SK-N-SH treated with all-trans-retinoic acid at 6 μM for 48 hours (cell line): ENCODE measurements around the gene PTPN7.

Source experiments
- ATAC-seq: fragments of 200-7000 bp; cut with Tn5 transposase; 3 replicates; pipeline ENCODE4 v1.9.1; 2020; ENCODE audit warnings: mild to moderate bottlenecking, moderate library complexity
- ARNTL ChIP-seq: fragments of 450-650 bp; formaldehyde crosslinking; IDR thresholded peaks from 2 replicates; pipeline ENCODE4 v1.5.0; 2020; ENCODE audit warnings: low read depth, mild to moderate bottlenecking, moderate library complexity, borderline replicate concordance
- BACH2 ChIP-seq: fragments of 250-450 bp; sonication (Bioruptor Pico); IDR thresholded peaks from 2 replicates; pipeline ENCODE4 v1.9.0; 2021; ENCODE audit warnings: mild to moderate bottlenecking, borderline replicate concordance
- CSDC2 ChIP-seq: fragments of 250-450 bp; sonication (Bioruptor Pico); IDR thresholded peaks from 2 replicates; pipeline ENCODE4 v1.5.0; 2020; ENCODE audit warnings: mild to moderate bottlenecking, moderate library complexity
- ESRRG ChIP-seq: fragments of 250-450 bp; sonication (Bioruptor Pico); IDR thresholded peaks from 2 replicates; pipeline ENCODE4 v1.6.1; 2021; ENCODE audit warnings: mild to moderate bottlenecking
- GLIS3 ChIP-seq: fragments of 250-450 bp; sonication (Bioruptor Pico); IDR thresholded peaks from 2 replicates; pipeline ENCODE4 v1.5.0; 2020; ENCODE audit warnings: mild to moderate bottlenecking, moderate library complexity
- ISL1 ChIP-seq: fragments of 250-450 bp; sonication (Bioruptor Pico); IDR thresholded peaks from 2 replicates; pipeline ENCODE4 v2.1.2; 2022; ENCODE audit warnings: mild to moderate bottlenecking, moderate library complexity
- PATZ1 ChIP-seq: fragments of 250-450 bp; sonication (Bioruptor Pico); IDR thresholded peaks from 2 replicates; pipeline ENCODE4 v1.8.0; 2020; ENCODE audit warnings: mild to moderate bottlenecking, moderate library complexity, borderline replicate concordance
- POU6F1 ChIP-seq: fragments of 250-450 bp; sonication (Bioruptor Pico); IDR thresholded peaks from 2 replicates; pipeline ENCODE4 v1.8.0; 2021; ENCODE audit warnings: low read depth, mild to moderate bottlenecking, moderate library complexity, borderline replicate concordance
- PPARA ChIP-seq: fragments of 250-450 bp; sonication (Bioruptor Pico); IDR thresholded peaks from 2 replicates; pipeline ENCODE4 v1.5.0; 2020; ENCODE audit warnings: mild to moderate bottlenecking, borderline replicate concordance
- RARB ChIP-seq: fragments of 250-450 bp; sonication (Bioruptor Pico); IDR thresholded peaks from 2 replicates; pipeline ENCODE4 v1.8.0; 2021; ENCODE audit warnings: mild to moderate bottlenecking, moderate library complexity
- SNAI2 ChIP-seq: fragments of 250-450 bp; sonication (Bioruptor Pico); IDR thresholded peaks from 2 replicates; pipeline ENCODE4 v1.5.0; 2020; ENCODE audit warnings: mild to moderate bottlenecking, moderate library complexity
- TCF4 ChIP-seq: fragments of 250-450 bp; sonication (Bioruptor Pico); IDR thresholded peaks from 2 replicates; pipeline ENCODE4 v1.8.0; 2021; ENCODE audit warnings: mild to moderate bottlenecking, moderate library complexity, borderline replicate concordance
- TOX ChIP-seq: fragments of 250-450 bp; sonication (Bioruptor Pico); IDR thresholded peaks from 2 replicates; pipeline ENCODE4 v1.8.0; 2021; ENCODE audit warnings: mild to moderate bottlenecking, moderate library complexity, borderline replicate concordance
- TSHZ2 ChIP-seq: fragments of 250-450 bp; sonication (Bioruptor Pico); IDR thresholded peaks from 2 replicates; pipeline ENCODE4 v1.5.0; 2020; ENCODE audit warnings: mild to moderate bottlenecking, moderate library complexity
- ZC3H10 ChIP-seq: fragments of 250-450 bp; sonication (Bioruptor Pico); IDR thresholded peaks from 2 replicates; pipeline ENCODE4 v1.5.1; 2021; ENCODE audit warnings: mild to moderate bottlenecking, moderate library complexity
- ZFP3 ChIP-seq: fragments of 250-450 bp; sonication (Bioruptor Pico); IDR thresholded peaks from 2 replicates; pipeline ENCODE4 v1.5.0; 2020; ENCODE audit warnings: mild to moderate bottlenecking, moderate library complexity
- ZFP30 ChIP-seq: fragments of 450-650 bp; formaldehyde crosslinking; IDR thresholded peaks from 2 replicates; pipeline ENCODE4 v1.5.0; 2022; ENCODE audit warnings: mild to moderate bottlenecking, moderate library complexity
- ZNF565 ChIP-seq: fragments of 450-650 bp; formaldehyde crosslinking; conservative IDR thresholded peaks from 2 replicates; pipeline ENCODE4 v1.5.0; 2020; ENCODE audit warnings: low read depth, mild to moderate bottlenecking, moderate library complexity
- ZNF70 ChIP-seq: fragments of 450-650 bp; formaldehyde crosslinking; IDR thresholded peaks from 2 replicates; pipeline ENCODE4 v1.5.0; 2020; ENCODE audit warnings: mild to moderate bottlenecking, moderate library complexity

PTPN7 gene

GRCh38 chr1:202200669-202201068, 40.3 kb upstream of the PTPN7 start (continued):
- TF ChIP-seq PATZ1 (CRISPR knock-in tag) (no peak), GLIS3 (no peak), ESRRG (no peak)

GRCh38 chr1:202200112-202200548, 39.7 kb upstream of the PTPN7 start:
- no peak; the same call in 2 of the 3 replicates for ATAC-seq
- no peak for TF ChIP-seq ZFP3 (CRISPR knock-in tag)
- no peak for TF ChIP-seq CSDC2 (CRISPR knock-in tag)
- TF ChIP-seq ZNF565 (CRISPR knock-in tag), result no peak
- TF ChIP-seq TSHZ2 (CRISPR knock-in tag), result no peak
- no peak for TF ChIP-seq ZNF70
- TF ChIP-seq PATZ1 (CRISPR knock-in tag), result no peak
- TF ChIP-seq RARB (CRISPR knock-in tag), result no peak
- no peak for TF ChIP-seq ZFP30 (CRISPR knock-in tag)
- TF ChIP-seq PPARA (CRISPR knock-in tag), result no peak
- TF ChIP-seq POU6F1 (CRISPR knock-in tag), result no peak
- no peak for TF ChIP-seq ARNTL
- no peak for TF ChIP-seq ISL1 (CRISPR knock-in tag)
- no peak for TF ChIP-seq TOX
- no peak for TF ChIP-seq SNAI2 (CRISPR knock-in tag)
- TF ChIP-seq, all 23 proteins: peak for 0

GRCh38 chr1:202199040-202199889, 38.9 kb upstream of the PTPN7 start:
- TF ChIP-seq ZNF70 (no peak), BACH2 (CRISPR knock-in tag) (no peak), TCF4 (no peak), ZC3H10 (CRISPR knock-in tag) (no peak), SNAI2 (CRISPR knock-in tag) (no peak), ZFP30 (CRISPR knock-in tag) (no peak), TSHZ2 (CRISPR knock-in tag) (no peak), ISL1 (CRISPR knock-in tag) (no peak), ARNTL (no peak)
- ATAC-seq, result no peak
